Epithelial cell of proximal tubule (primary cell): ENCODE measurements around the gene RABEP1. TPM values are rescaled to one million over a fixed set of nuclear protein-coding genes. Genes with fewer than 3 reads are reported as not detected.

ENCODE experiments used
- DNase-seq: peaks from one replicate; pipeline ENCODE4 v3.0.0-alpha.2; 2011; ENCODE audit warnings: low read depth
- H3K4me3 ChIP-seq: 2 replicates; pipeline ENCODE4 v1.5.1; 2011; ENCODE audit warnings: low read depth, mild to moderate bottlenecking, low read length
- total RNA-seq: library from RNA; depleted of rRNA; stranded (reverse); fragments of >200 nt; gene quantifications from 2 replicates; pipeline ENCODE4 v1.2.3, GENCODE V29; 2015
- TF ChIP-seq, protein P1 (sequence below): conservative IDR thresholded peaks from 2 replicates; pipeline ENCODE4 v1.5.1; 2012; ENCODE audit warnings: low read depth, mild to moderate bottlenecking, low read length

The RABEP1 gene
- total RNA-seq, 1 donor from 2014 or later: 21.4 TPM

DNA sequence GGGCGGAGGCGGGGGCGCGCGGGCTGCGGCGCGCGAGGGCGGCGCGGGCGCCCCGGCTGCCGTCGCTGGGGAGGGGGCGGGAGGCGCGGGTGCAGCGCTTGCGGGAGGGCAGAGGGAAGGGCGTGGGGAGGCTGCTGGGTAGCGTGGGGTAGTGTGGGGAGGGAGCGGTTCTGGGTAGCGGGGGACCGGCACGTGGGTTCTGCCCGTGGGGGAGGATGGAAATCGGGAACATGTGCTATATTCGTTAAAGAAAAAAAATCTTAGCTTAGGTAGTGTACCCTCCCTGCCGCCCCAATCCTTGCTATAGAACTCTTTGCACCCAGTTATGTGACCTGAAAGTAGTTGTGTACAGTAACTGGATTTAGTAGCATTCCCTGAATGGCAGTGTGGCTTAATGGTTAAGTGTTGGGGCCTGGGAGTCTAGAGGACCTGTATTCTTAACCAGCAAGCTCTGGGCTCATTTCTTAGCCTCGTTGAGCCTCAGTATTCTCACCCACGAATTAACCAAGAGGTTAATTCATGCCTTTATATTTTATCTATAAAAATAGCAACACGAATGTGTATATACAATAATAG, 646 bp downstream of the RABEP1 start:
- TF ChIP-seq, protein P1, sequence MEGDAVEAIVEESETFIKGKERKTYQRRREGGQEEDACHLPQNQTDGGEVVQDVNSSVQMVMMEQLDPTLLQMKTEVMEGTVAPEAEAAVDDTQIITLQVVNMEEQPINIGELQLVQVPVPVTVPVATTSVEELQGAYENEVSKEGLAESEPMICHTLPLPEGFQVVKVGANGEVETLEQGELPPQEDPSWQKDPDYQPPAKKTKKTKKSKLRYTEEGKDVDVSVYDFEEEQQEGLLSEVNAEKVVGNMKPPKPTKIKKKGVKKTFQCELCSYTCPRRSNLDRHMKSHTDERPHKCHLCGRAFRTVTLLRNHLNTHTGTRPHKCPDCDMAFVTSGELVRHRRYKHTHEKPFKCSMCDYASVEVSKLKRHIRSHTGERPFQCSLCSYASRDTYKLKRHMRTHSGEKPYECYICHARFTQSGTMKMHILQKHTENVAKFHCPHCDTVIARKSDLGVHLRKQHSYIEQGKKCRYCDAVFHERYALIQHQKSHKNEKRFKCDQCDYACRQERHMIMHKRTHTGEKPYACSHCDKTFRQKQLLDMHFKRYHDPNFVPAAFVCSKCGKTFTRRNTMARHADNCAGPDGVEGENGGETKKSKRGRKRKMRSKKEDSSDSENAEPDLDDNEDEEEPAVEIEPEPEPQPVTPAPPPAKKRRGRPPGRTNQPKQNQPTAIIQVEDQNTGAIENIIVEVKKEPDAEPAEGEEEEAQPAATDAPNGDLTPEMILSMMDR: no peak
- H3K4me3 ChIP-seq: peak overlapping the region; percentile 74
- DNase-seq: no peak

DNA sequence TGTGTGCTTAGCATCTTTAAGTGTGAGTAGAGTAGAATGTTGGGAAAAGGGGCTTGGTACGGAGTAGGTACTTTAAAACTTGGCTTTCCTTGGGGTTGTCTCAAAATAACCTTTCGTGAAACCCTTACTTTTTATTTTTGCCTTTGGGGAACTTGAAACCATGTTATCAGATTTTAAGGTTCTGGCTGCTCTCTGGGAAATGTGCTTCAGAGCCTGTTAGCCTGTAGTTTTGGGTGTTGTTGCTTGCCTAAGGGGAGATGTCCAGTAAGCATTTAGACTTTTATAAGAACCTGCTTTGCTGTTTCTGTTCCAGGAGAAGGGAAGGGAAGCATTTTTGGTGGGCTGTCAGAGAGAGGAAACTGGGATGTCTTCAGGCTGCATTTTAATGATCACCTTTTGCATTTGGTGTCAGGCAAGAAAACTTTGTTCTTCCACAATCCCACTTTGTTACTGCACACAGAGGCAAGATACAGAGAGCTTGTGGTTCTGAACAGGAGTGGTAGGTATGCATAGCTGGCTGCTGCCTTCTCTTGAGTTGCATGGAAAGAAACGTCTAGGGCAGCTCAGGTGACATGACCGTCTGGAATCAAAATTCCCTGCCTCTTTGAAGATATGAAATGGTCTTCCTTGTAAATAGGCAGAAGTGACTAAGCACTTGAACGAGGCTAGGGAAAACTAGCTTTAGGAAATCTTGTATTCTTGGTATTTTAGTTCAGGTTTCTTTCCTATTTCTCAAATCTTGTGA, 1.7 kb downstream of the RABEP1 start:
- no peak for DNase-seq

DNA sequence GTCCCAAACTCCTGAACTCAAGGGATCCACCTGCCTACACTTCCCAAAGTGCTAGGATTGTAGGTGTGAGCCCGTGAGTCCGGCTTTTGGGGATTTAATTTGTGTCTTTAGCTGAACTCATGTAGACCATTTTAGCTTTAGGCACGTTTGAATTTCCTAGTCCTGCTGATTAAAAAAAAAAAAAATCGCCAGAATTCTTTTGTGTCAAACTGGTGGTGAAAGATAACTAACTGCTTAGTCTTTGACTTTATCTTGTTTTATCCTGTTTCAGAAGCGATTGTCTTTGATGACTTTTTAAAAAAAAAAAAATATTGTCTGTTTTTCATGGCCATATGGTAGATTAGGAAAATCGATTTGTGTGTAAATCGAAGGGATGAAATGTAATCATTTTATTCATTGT, 2.6 kb downstream of the RABEP1 start:
- no peak for DNase-seq
- no peak overlapping the region for H3K4me3 ChIP-seq
- TF ChIP-seq, protein P1: no peak

More for the DNA sequence above, 1.7 kb downstream of the RABEP1 start:
- H3K4me3 ChIP-seq: peak overlapping the region; percentile 74
- TF ChIP-seq, protein P1: no peak

DNA sequence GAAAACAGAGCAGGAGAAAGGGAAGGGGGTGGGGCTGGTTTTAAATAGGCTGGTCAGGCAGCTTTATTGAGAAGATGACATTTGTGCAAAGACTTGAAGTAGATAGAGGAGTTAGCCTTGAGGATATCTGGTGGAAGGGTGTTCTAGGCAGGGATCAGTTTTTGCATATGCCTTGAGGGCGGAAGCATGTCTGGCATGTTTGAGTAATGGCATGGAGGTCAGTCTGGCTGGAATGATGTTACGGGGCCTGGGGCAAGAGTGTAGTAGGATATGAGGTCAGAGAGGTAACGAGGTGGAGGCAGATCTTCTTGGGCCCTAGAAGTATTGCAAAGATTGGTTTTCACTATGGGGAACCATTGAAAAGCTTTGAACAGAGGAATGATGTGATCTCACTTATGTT, 4.8 kb downstream of the RABEP1 start:
- DNase-seq: no peak

DNA sequence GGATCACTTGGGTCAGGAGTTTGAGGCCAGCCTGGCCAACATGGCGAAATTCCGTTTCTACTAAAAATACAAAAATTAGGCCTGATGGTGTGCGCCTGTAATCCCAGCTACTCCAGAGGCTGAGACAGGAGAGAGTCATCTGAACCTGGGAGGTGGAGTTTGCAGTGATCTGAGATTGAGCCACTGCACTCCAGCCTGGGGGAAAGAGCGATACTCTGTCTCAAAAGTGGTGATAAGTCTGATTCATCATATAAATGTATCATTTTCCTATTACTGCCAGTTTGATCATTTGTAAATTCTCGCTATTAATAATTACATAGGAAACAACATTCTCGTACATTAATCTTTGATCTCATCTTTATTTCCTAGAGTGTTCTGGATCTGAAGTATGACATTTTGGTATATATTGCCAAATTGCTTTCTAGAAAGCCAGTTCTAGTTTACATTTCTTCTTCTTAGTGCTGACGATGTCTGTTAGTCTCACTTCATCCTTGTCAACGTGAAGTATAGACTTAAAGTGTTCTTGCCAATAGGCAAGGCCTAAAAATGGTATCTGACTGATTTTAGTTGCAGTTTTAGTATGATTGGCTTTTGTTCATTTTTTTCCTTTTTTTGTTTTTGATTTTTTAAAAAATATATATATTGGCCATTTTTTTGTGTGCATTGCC, 9.7 kb downstream of the RABEP1 start:
- no peak for DNase-seq
- TF ChIP-seq, protein P1: no peak
- H3K4me3 ChIP-seq: no peak overlapping the region

More for the DNA sequence above, 4.8 kb downstream of the RABEP1 start:
- H3K4me3 ChIP-seq: no peak overlapping the region
- TF ChIP-seq, protein P1: no peak

DNA sequence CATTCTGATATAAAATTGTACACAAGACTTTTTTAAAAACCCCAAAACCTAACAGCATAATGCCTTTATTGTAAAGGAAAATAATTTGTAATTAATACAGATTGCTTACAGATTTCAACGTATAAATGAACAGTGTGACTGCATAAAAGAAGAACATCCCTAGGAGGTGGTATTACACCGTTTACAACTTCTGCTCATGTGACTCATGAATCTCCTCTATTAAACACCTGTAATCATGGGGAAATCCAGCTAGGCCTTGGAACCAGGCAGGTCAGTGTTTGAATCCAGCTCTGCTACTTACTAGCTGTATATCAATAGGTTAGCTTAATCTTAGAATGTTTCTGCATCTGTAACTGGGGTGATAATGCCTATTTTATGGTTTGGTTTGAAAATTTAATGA, 15.2 kb downstream of the RABEP1 start:
- no peak for DNase-seq

More for the DNA sequence above, 15.2 kb downstream of the RABEP1 start:
- TF ChIP-seq, protein P1: peak; percentile 22
- H3K4me3 ChIP-seq: no peak overlapping the region
